ES-I3 (cell line): ENCODE data around the gene SMOC1.

ENCODE experiments used
- H3K36me3 ChIP-seq: 2 replicates; pipeline ENCODE4 v1.6.1; 2013; ENCODE audit warnings: mild to moderate bottlenecking, low read length, control low read depth, moderate library complexity; ENCODE audit not compliant: insufficient read depth
- H3K4me1 ChIP-seq: 2 replicates; pipeline ENCODE4 v1.6.1; 2013; ENCODE audit warnings: mild to moderate bottlenecking, control low read depth, low read length; ENCODE audit not compliant: insufficient read depth
- H3K9ac ChIP-seq: 2 replicates; pipeline ENCODE4 v1.6.1; 2013; ENCODE audit warnings: low read depth, mild to moderate bottlenecking, low read length, moderate library complexity
- H3K9me3 ChIP-seq: 2 replicates; pipeline ENCODE4 v1.6.1; 2013; ENCODE audit warnings: mild to moderate bottlenecking, low read length, moderate library complexity; ENCODE audit not compliant: control insufficient read depth, insufficient read depth

The SMOC1 gene

GRCh38 chr14:69853774-69854173, 25.4 kb upstream of the SMOC1 start:
- Histone ChIP-seq H3K9me3 (no peaks in the 10 kb centered on the region), H3K9ac (no peak overlapping the region), H3K36me3 (no peaks in the 10 kb centered on the region), H3K4me1 (no peaks in the 10 kb centered on the region)

GRCh38 chr14:69854598-69854997, 24.6 kb upstream of the SMOC1 start:
- H3K9me3 ChIP-seq: no peaks in the 10 kb centered on the region
- no peaks in the 10 kb centered on the region for H3K4me1 ChIP-seq
- H3K9ac ChIP-seq: no peak overlapping the region
- H3K36me3 ChIP-seq: no peaks in the 10 kb centered on the region

GRCh38 chr14:69855180-69855832, 23.9 kb upstream of the SMOC1 start:
- no peaks in the 10 kb centered on the region for H3K9me3 ChIP-seq
- no peaks in the 10 kb centered on the region for H3K36me3 ChIP-seq
- H3K9ac ChIP-seq: no peak overlapping the region
- no peaks in the 10 kb centered on the region for H3K4me1 ChIP-seq

- peaks cover 5% of the 10 kb centered on the region; the same call in 1 of the 2 replicates for H3K4me1 ChIP-seq
- no peaks in the 10 kb centered on the region for H3K9me3 ChIP-seq
- no peak overlapping the region for H3K9ac ChIP-seq
- H3K36me3 ChIP-seq: no peaks in the 10 kb centered on the region
These were observed 20.4 kb upstream of the SMOC1 start for GRCh38 chr14:69858801-69859200.

- Histone ChIP-seq H3K4me1 (peaks cover 5% of the 10 kb centered on the region; the same call in 1 of the 2 replicates), H3K36me3 (no peaks in the 10 kb centered on the region), H3K9ac (no peak overlapping the region), H3K9me3 (peaks cover 2% of the 10 kb centered on the region; the same call in 1 of the 2 replicates)
These were observed 19.6 kb upstream of the SMOC1 start for GRCh38 chr14:69859591-69859990.

GRCh38 chr14:69860221-69860620, 19.0 kb upstream of the SMOC1 start:
- no peak overlapping the region for H3K9ac ChIP-seq
- peaks cover 4% of the 10 kb centered on the region; the same call in 1 of the 2 replicates for H3K9me3 ChIP-seq
- H3K4me1 ChIP-seq: peaks cover 5% of the 10 kb centered on the region; the same call in 1 of the 2 replicates
- no peaks in the 10 kb centered on the region for H3K36me3 ChIP-seq

- peaks cover 5% of the 10 kb centered on the region; the same call in 1 of the 2 replicates for H3K4me1 ChIP-seq
- no peaks in the 10 kb centered on the region for H3K36me3 ChIP-seq
- H3K9me3 ChIP-seq: peaks cover 4% of the 10 kb centered on the region; the same call in 1 of the 2 replicates
- H3K9ac ChIP-seq: no peak overlapping the region
These were observed 18.1 kb upstream of the SMOC1 start for GRCh38 chr14:69861025-69861569.

- H3K9me3 ChIP-seq: peaks cover 4% of the 10 kb centered on the region; the same call in 1 of the 2 replicates
- peaks cover 5% of the 10 kb centered on the region; the same call in 1 of the 2 replicates for H3K4me1 ChIP-seq
- H3K9ac ChIP-seq: no peak overlapping the region
- no peaks in the 10 kb centered on the region for H3K36me3 ChIP-seq
These were observed 16.1 kb upstream of the SMOC1 start for GRCh38 chr14:69863083-69863482.

GRCh38 chr14:69865701-69866365, 13.4 kb upstream of the SMOC1 start:
- Histone ChIP-seq H3K9ac (no peak overlapping the region), H3K4me1 (peaks cover 4% of the 10 kb centered on the region; the same call in 1 of the 2 replicates), H3K36me3 (no peaks in the 10 kb centered on the region), H3K9me3 (peaks cover 4% of the 10 kb centered on the region; the same call in 1 of the 2 replicates)

GRCh38 chr14:69868363-69868963, 10.8 kb upstream of the SMOC1 start:
- Histone ChIP-seq H3K9ac (no peak overlapping the region), H3K4me1 (no peaks in the 10 kb centered on the region), H3K9me3 (peaks cover 4% of the 10 kb centered on the region; the same call in 1 of the 2 replicates), H3K36me3 (no peaks in the 10 kb centered on the region)

GRCh38 chr14:69870613-69871012, 8.6 kb upstream of the SMOC1 start:
- Histone ChIP-seq H3K36me3 (no peaks in the 10 kb centered on the region), H3K9me3 (no peaks in the 10 kb centered on the region), H3K9ac (no peak overlapping the region), H3K4me1 (no peaks in the 10 kb centered on the region)

GRCh38 chr14:69873877-69874780, 5.1 kb upstream of the SMOC1 start:
- Histone ChIP-seq H3K36me3 (no peaks in the 10 kb centered on the region), H3K4me1 (no peaks in the 10 kb centered on the region), H3K9me3 (no peaks in the 10 kb centered on the region), H3K9ac (no peak overlapping the region)

- H3K4me1 ChIP-seq: no peaks in the 10 kb centered on the region
- H3K9me3 ChIP-seq: no peaks in the 10 kb centered on the region
- no peaks in the 10 kb centered on the region for H3K36me3 ChIP-seq
- no peak overlapping the region for H3K9ac ChIP-seq
These were observed 2.9 kb upstream of the SMOC1 start for GRCh38 chr14:69876221-69876847.
